Stimulated activated CD4-positive, alpha-beta T cell treated with anti-CD3 and anti-CD28 coated beads, Interleukin-2, amount 100 ng/mL, for 4 hours (primary cell): ENCODE data around the gene FBXO44.

Experiments used
- DNase-seq: peaks from one replicate; pipeline ENCODE4 v3.0.0-alpha.2; 2020; ENCODE audit warnings: low read depth

The FBXO44 gene

GRCh38 chr1:11659748-11660147, 5.1 kb downstream of the FBXO44 start:
- DNase-seq: no peak

- no peak for DNase-seq
Observed at GRCh38 chr1:11661103-11661502, 6.4 kb downstream of the FBXO44 start.

GRCh38 chr1:11664336-11665065, 9.8 kb downstream of the FBXO44 start:
- peak; percentile 60 for DNase-seq

- DNase-seq: no peak
Observed at GRCh38 chr1:11668516-11668915, 13.8 kb downstream of the FBXO44 start.

GRCh38 chr1:11670747-11671146, 16.1 kb downstream of the FBXO44 start:
- DNase-seq: no peak

- no peak for DNase-seq
Observed at GRCh38 chr1:11671205-11671543, 16.5 kb downstream of the FBXO44 start.

- DNase-seq: no peak
Observed at GRCh38 chr1:11671544-11672286, 17.0 kb downstream of the FBXO44 start.

GRCh38 chr1:11673089-11673769, 18.6 kb downstream of the FBXO44 start:
- DNase-seq: no peak

- no peak for DNase-seq
Observed at GRCh38 chr1:11674488-11674887, 19.8 kb downstream of the FBXO44 start.

GRCh38 chr1:11675325-11675724, 20.6 kb downstream of the FBXO44 start:
- DNase-seq: no peak

GRCh38 chr1:11676386-11677103, 21.9 kb downstream of the FBXO44 start:
- no peak for DNase-seq

GRCh38 chr1:11678442-11678841, 23.8 kb downstream of the FBXO44 start:
- DNase-seq: no peak

- no peak for DNase-seq
Observed at GRCh38 chr1:11680270-11681070, 25.8 kb downstream of the FBXO44 start.

GRCh38 chr1:11681071-11681771, 26.5 kb downstream of the FBXO44 start, which contains the start of gene MAD2L2:
TSS of gene MAD2L2 (minus strand) at chr1:11681148. CDS start at chr1:11680601, 547 bp downstream.
- DNase-seq: peak; percentile 85

GRCh38 chr1:11682287-11682771, 27.7 kb downstream of the FBXO44 start:
- no peak for DNase-seq

- DNase-seq: no peak
Observed at GRCh38 chr1:11682799-11683198, 28.1 kb downstream of the FBXO44 start.

GRCh38 chr1:11684070-11684469, 29.4 kb downstream of the FBXO44 start:
- DNase-seq: no peak

- no peak for DNase-seq
Observed at GRCh38 chr1:11685210-11685752, 30.6 kb downstream of the FBXO44 start.

GRCh38 chr1:11688506-11688905, 33.8 kb downstream of the FBXO44 start:
- DNase-seq: no peak
